Measurements from ENCODE around the gene OPRM1.
"Not testable (repeated sequence)": the region's sequence is repeated elsewhere in the genome, so short reads cannot be mapped to it uniquely, and the experiment has no call there.

OPRM1 gene

DNA sequence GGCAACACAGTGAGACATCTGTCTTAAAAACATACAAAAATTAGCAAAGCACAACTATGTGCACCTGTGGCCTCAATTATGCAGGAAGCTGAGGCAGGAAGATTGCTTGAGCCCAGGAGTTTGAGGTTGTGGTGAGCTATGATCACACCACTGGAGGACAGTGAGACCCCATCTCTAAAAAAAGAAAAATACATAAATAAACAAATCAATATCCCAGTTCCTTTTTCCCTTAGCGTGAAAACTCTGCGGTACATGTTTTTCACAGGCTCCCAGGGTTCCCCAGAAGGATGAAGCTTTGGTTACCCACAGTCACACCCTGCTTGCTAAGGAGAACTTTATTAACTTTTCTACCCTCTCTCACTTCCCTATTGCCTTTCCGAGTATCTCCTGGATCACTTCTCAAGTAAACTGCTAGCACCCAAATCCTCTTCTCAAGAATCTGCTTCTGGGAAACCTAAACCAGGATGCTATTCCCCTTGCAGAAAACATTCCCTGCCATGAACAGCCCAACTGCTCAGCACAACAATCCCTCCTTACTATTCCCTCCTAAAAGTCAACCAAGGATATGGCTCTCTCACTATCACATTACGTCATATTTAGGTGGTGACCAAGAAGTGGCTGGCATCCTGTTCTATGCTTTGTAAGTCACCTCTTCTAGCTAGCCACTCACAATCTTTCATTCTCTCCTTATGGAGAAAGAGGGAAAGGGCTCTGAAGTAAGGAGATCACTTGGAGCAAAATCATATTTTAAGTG is 195.2 kb downstream of the OPRM1 start:
- Histone ChIP-seq H3K27ac (no peak overlapping the region), H3K4me3 (no peak overlapping the region)
- TF ChIP-seq, protein P1, sequence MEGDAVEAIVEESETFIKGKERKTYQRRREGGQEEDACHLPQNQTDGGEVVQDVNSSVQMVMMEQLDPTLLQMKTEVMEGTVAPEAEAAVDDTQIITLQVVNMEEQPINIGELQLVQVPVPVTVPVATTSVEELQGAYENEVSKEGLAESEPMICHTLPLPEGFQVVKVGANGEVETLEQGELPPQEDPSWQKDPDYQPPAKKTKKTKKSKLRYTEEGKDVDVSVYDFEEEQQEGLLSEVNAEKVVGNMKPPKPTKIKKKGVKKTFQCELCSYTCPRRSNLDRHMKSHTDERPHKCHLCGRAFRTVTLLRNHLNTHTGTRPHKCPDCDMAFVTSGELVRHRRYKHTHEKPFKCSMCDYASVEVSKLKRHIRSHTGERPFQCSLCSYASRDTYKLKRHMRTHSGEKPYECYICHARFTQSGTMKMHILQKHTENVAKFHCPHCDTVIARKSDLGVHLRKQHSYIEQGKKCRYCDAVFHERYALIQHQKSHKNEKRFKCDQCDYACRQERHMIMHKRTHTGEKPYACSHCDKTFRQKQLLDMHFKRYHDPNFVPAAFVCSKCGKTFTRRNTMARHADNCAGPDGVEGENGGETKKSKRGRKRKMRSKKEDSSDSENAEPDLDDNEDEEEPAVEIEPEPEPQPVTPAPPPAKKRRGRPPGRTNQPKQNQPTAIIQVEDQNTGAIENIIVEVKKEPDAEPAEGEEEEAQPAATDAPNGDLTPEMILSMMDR (IDR thresholded peaks at IDR 0.05): no peak
- no peak for DNase-seq (ENCODE audit: low spot score)

DNA sequence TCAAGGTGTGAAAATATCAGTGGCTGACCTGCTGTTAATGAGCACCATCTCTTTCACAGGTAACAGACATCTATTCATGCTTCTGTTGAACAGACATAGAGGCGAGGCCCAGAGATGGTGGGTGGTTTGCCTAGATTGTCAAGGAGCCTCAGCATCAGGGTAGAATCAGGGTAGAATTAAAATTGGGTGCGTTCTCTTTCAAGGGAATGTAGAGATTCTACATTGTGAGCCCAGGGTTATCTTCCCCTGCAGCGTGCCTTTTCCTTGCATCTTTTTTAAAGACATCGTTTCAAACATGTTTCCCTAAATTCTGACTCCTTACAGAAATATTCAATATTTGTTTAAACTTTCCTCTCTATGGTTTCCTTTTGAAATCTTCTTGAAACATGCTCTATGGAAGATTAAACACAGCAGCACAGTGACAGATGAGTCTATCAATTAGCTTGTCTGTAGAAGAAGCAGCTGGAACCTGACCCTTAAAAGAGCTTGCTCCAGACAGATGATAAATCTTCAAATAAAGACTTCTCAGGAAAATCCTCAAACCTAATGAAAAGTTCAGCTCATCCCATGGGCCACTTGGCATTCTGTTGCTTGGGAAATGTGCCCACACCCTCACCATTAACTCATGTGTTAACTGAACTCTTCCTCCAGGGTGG is 197.7 kb downstream of the OPRM1 start:
- H3K27ac ChIP-seq: no peak overlapping the region
- no peak overlapping the region for H3K4me3 ChIP-seq
- TF ChIP-seq, protein P1 (IDR thresholded peaks at IDR 0.05): no peak
- DNase-seq (ENCODE audit: low spot score): no peak

DNA sequence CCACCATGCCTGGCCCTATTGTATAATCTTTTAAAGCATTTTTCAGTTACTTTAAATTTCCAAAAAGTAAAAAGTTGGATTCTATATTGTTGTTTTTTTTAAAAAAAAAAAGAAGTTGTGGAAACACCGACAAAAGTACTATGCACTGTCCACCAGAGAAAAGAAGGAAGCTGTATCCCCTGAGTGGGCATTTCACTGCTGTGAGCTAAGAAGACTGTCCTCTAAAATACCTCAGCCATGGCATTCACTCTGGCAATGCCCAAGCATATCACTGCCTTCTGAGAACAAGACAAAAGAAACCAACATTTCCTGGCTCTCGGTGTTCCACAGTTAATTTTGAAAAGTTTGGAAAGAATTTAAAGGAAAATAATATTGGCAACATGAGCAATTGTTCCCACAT is 199.8 kb downstream of the OPRM1 start:
- H3K27ac ChIP-seq: no peak overlapping the region
- no peak for DNase-seq (ENCODE audit: low spot score)
- TF ChIP-seq, protein P1 (IDR thresholded peaks at IDR 0.05): no peak
- H3K4me3 ChIP-seq: no peak overlapping the region

DNA sequence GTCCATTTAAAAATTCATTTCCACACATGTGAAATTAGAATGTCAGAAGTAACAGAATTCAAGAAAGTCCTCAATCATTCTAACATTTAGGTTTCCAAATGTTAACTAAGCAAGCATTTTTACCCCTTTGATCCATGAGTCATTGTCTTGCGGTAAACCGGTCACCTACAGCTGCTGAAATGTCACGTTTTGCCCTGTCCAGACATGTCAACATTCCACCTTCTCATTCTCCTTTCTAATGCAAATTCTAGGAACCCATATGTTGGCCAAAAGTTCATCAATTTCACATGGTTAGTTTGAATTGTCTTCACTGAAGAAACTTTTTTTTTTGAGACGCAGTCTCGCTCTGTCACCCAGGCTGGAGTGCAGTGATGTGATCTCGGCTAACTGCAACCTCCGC is 200.4 kb downstream of the OPRM1 start:
- no peak overlapping the region for H3K4me3 ChIP-seq
- H3K27ac ChIP-seq: no peak overlapping the region
- TF ChIP-seq, protein P1 (IDR thresholded peaks at IDR 0.05): no peak
- no peak for DNase-seq (ENCODE audit: low spot score)

DNA sequence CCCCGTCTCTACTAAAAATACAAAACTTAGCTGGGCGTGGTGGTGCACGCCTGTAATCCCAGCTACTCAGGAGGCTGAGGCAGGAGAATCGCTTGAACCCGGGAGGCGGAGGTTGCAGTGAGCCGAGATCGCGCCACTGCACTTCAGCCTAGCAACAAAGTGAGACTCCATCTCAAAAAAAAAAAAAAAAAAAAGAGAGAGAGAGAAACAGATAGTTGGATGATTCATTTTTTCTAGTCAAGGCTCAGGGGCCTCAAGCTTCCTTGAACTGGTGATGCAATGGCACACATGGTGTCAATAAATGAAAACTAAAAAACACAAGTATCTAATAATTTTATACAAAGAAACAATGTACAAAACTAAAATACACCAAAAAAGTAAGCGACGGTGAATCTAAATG is 202.0 kb downstream of the OPRM1 start:
- DNase-seq (ENCODE audit: low spot score); H3K27ac ChIP-seq; H3K4me3 ChIP-seq: not testable (repeated sequence)

DNA sequence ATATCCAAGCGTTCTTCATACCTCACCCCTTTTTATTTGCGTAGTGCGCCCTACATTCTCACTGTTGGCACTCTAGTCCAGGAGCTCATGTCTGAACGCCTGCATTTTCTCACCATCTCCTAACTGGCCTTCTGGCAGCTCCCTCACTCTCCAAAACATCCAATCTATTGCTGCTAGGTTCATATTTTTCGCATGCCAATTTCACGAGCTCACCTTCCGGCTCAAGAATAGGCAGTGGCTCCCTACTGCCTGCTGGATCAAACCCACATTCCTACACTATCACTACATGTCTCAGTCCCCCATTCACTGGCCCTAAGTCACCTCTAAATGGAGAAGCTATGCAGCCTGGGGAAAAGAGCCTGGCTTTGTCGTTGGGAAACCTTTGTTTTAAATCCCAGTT is 202.5 kb downstream of the OPRM1 start:
- Histone ChIP-seq H3K4me3 (no peak overlapping the region), H3K27ac (no peak overlapping the region)
- TF ChIP-seq, protein P1 (IDR thresholded peaks at IDR 0.05): no peak

DNA sequence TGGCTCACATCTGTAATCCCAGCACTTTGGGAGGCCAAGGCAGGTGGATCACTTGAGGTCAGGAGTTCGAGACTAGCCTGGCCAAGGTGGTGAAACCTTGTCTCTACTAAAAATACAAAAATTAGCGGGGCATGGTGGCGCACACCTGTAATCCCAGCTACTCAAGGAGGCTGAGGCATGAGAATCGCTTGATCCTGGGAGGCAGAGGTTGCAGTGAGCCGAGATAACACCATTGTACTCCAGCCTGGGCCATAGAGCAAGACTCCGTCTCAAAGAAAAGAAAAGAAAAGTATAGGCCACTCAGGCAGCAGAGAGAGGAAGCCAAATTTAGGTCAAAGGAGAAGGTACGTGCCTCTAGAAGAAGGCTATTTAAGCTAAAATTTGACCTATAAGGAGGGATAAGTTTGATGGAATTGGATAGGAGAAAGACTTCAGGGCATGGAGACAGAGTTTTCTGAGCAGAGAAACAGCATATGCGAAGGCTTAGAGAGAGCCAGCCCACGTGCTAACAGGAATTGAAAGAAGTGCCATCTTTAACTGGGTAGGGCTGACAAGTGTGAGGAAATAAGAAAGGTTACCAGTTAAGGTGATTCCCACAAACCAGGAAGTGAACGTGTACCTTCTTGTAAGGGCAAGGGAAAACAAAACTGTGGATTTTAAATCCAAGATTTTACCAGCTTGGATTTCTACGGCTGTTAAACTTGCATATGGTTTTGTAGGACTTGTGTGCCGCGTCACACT is 203.7 kb downstream of the OPRM1 start:
- no peak overlapping the region for H3K4me3 ChIP-seq
- TF ChIP-seq, protein P1 (IDR thresholded peaks at IDR 0.05): no peak
- no peak overlapping the region for H3K27ac ChIP-seq
- DNase-seq (ENCODE audit: low spot score): no peak

More for the DNA sequence above, 202.5 kb downstream of the OPRM1 start:
- no peak for DNase-seq (ENCODE audit: low spot score)
